GM12874 (cell line): Measurements from ENCODE around the gene ACTR8.

Experiments used
- CTCF ChIP-seq: IDR thresholded peaks from 2 replicates; pipeline ENCODE4 v1.5.1; 2011; ENCODE audit warnings: low read depth, mild to moderate bottlenecking, control low read depth, low read length, moderate library complexity; ENCODE audit not compliant: insufficient read depth

ACTR8 gene

GRCh38 chr3:53859178-53859577 lies 22.8 kb downstream of the ACTR8 start:
- no peak for TF ChIP-seq CTCF

- TF ChIP-seq CTCF, result no peak; the same call in 1 of the 2 replicates
These were observed 23.7 kb downstream of the ACTR8 start for GRCh38 chr3:53858096-53858741.

GRCh38 chr3:53856964-53857363 lies 25.0 kb downstream of the ACTR8 start:
- no peak for TF ChIP-seq CTCF

GRCh38 chr3:53850895-53851294 lies 31.1 kb downstream of the ACTR8 start:
- TF ChIP-seq CTCF, result no peak

- no peak for TF ChIP-seq CTCF
These were observed 32.0 kb downstream of the ACTR8 start for GRCh38 chr3:53849916-53850315.

GRCh38 chr3:53846851-53847155 lies 35.1 kb downstream of the ACTR8 start:
- no peak for TF ChIP-seq CTCF

GRCh38 chr3:53846134-53846850 lies 35.7 kb downstream of the ACTR8 start, which contains the start of the genes CHDH and IL17RB:
CHDH (minus strand) TSS chr3:53846419; CDS start chr3:53824008, 22,411 bp downstream.
IL17RB (plus strand) TSS chr3:53846568; CDS start chr3:53846589, 21 bp downstream.
- peak; percentile 11; the same call in 1 of the 2 replicates for TF ChIP-seq CTCF
